GM13976 (cell line): ENCODE measurements around the gene SDK1.
A peak's percentile ranks its signal among the peaks of the same experiment; 100 is the strongest.

Experiments used
- DNase-seq: peaks from one replicate; pipeline ENCODE4 v3.0.0; 2012; ENCODE audit warnings: low spot score
- CTCF ChIP-seq: IDR thresholded peaks from 2 replicates; pipeline ENCODE4 v1.5.1; 2012; ENCODE audit warnings: borderline replicate concordance, mild to moderate bottlenecking; ENCODE audit not compliant: insufficient read depth; ENCODE audit errors: extremely low read depth, missing control alignments, control extremely low read depth
- in situ Hi-C: fragments of 300-500 bp; cut with MboI; formaldehyde crosslinking; loops from one replicate; pipeline ENCODE4 v1.12.0; 2022; ENCODE audit warnings: low sequenced_read_pairs, mixed read lengths, inconsistent platforms; ENCODE audit not compliant: unreplicated experiment

Gene SDK1

GRCh38 chr7:3893789-3894153, 592.7 kb downstream of the SDK1 start:
- TF ChIP-seq CTCF, result no peak
- in situ Hi-C loops, result no loop called here
- DNase-seq, result no peak

- DNase-seq, result no peak
- in situ Hi-C loops, result no loop called here
- TF ChIP-seq CTCF, result no peak
These were observed 594.5 kb downstream of the SDK1 start for GRCh38 chr7:3895341-3896116.

GRCh38 chr7:3896169-3896765, 595.2 kb downstream of the SDK1 start:
- no peak for TF ChIP-seq CTCF
- in situ Hi-C loops, result no loop called here
- DNase-seq, result no peak

GRCh38 chr7:3897430-3898372, 596.6 kb downstream of the SDK1 start:
- in situ Hi-C loops, result no loop called here
- DNase-seq, result peak; percentile 44
- peak; percentile 67 for TF ChIP-seq CTCF

DNA sequence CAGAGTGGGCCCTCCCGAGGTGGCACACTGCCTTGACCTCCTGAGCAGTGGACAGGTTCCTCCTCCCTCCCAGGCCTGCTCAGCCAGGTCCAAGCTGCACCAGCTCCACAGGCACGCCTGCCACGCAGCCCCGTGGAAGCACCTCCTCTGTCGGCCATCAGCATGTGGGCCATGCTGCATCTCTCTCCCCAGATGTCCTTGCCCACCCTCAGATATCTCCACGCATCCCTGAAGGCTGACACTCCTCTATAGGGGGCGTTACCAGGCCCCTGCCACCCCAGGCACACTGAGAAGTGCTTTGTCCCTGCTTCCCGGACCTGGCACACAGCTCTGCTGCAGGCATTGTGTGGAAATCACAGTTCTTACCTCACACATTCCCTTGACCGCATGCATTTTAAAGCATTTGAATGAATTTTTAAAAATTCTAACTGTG, 598.5 kb downstream of the SDK1 start:
- no peak for DNase-seq
- in situ Hi-C loops, result no loop called here
- no peak for TF ChIP-seq CTCF

GRCh38 chr7:3908153-3908552, 607.1 kb downstream of the SDK1 start:
- TF ChIP-seq CTCF, result no peak
- no peak for DNase-seq
- in situ Hi-C loops, result loop anchor here (25.0 kb wide), 1 partner anchor 1021 kb away; no protein-coding TSS in a partner anchor
